Fibroblast of gingiva (primary cell): ENCODE data around the gene KCNJ2.

Experiments
- DNase-seq: peaks from one replicate; pipeline ENCODE4 v3.0.0-alpha.2; 2011; ENCODE audit warnings: low read depth

Gene KCNJ2

GRCh38 chr17:70168977-70169708 is at the start of gene KCNJ2:
Gene KCNJ2 (plus strand): TSS chr17:70169532. CDS start chr17:70175040, 5,508 bp downstream.
- peak; percentile 77 for DNase-seq

- no peak for DNase-seq
Observed at GRCh38 chr17:70119545-70119944, 49.8 kb upstream of the KCNJ2 start.

- DNase-seq: no peak
Observed at GRCh38 chr17:70119983-70120382, 49.3 kb upstream of the KCNJ2 start.

GRCh38 chr17:70120425-70120824 is 48.9 kb upstream of the KCNJ2 start:
- DNase-seq: no peak

GRCh38 chr17:70121126-70121525 is 48.2 kb upstream of the KCNJ2 start:
- DNase-seq: no peak

GRCh38 chr17:70123193-70123592 is 46.1 kb upstream of the KCNJ2 start:
- DNase-seq: no peak

- DNase-seq: no peak
Observed at GRCh38 chr17:70124723-70125122, 44.6 kb upstream of the KCNJ2 start.

- no peak for DNase-seq
Observed at GRCh38 chr17:70127221-70127873, 42.0 kb upstream of the KCNJ2 start.

GRCh38 chr17:70128727-70129238 is 40.5 kb upstream of the KCNJ2 start:
- no peak for DNase-seq

- no peak for DNase-seq
Observed at GRCh38 chr17:70130289-70130688, 39.0 kb upstream of the KCNJ2 start.

GRCh38 chr17:70132505-70132904 is 36.8 kb upstream of the KCNJ2 start:
- no peak for DNase-seq

GRCh38 chr17:70134042-70134441 is 35.3 kb upstream of the KCNJ2 start:
- no peak for DNase-seq

- DNase-seq: no peak
Observed at GRCh38 chr17:70134777-70135176, 34.6 kb upstream of the KCNJ2 start.

- DNase-seq: no peak
Observed at GRCh38 chr17:70136131-70136530, 33.2 kb upstream of the KCNJ2 start.

- peak; percentile 99 for DNase-seq
Observed at GRCh38 chr17:70137451-70138230, 31.7 kb upstream of the KCNJ2 start.

- DNase-seq: peak; percentile 90
Observed at GRCh38 chr17:70138291-70138865, 31.0 kb upstream of the KCNJ2 start.

GRCh38 chr17:70139449-70139993 is 29.8 kb upstream of the KCNJ2 start:
- DNase-seq: no peak

- peak; percentile 28 for DNase-seq
Observed at GRCh38 chr17:70144260-70144846, 25.0 kb upstream of the KCNJ2 start.

GRCh38 chr17:70153210-70153609 is 16.1 kb upstream of the KCNJ2 start:
- DNase-seq: no peak

GRCh38 chr17:70157151-70157550 is 12.2 kb upstream of the KCNJ2 start:
- no peak for DNase-seq

GRCh38 chr17:70158180-70158579 is 11.2 kb upstream of the KCNJ2 start:
- no peak for DNase-seq

GRCh38 chr17:70158591-70158990 is 10.7 kb upstream of the KCNJ2 start:
- no peak for DNase-seq
